ENCODE measurements around the gene ZNF497.

GRCh38 chr19:58304748-58305064, 57.8 kb downstream of the ZNF497 start:
- no peak for TF ChIP-seq CTCF (conservative IDR thresholded peaks at IDR 0.05; ENCODE audit: low read depth, low read length)
- no peak for TF ChIP-seq EZH2 (IDR thresholded peaks at IDR 0.05; ENCODE audit: borderline replicate concordance, low read depth, low read length, poor library complexity, severe bottlenecking)
